CD8-positive, alpha-beta memory T cell (primary cell): ENCODE results near the gene CCSER2. TPM values are rescaled to one million over a fixed set of nuclear protein-coding genes. Genes with fewer than 3 reads are reported as not detected.
"Not testable (repeated sequence)": the region's sequence is repeated elsewhere in the genome, so short reads cannot be mapped to it uniquely, and the experiment has no call there.

Source experiments
- CTCF ChIA-PET: fragments of 350-600 bp; sonication (Branson Sonifier 250); formaldehyde crosslinking; loops from one replicate; lab custom pipeline; 2021; ENCODE audit warnings: antibody characterized with exemption; lab: Charles Lee
- POLR2A ChIA-PET: fragments of 350-600 bp; sonication (Branson Sonifier 250); formaldehyde crosslinking; loops from one replicate; lab custom pipeline; 2021; ENCODE audit warnings: antibody characterized with exemption; lab: Charles Lee
- DNase-seq, 5 donors: peaks; one replicate each; pipeline versions ENCODE4 v3.0.0 to v3.0.0-alpha.2; 2020 to 2022; ENCODE audit warnings: mixed read lengths in 1 of 5
- H3K27ac ChIP-seq: one replicate; pipeline ENCODE4 v1.7.0; 2013; ENCODE audit warnings: low read depth, mild to moderate bottlenecking, low read length, moderate library complexity
- H3K27me3 ChIP-seq: 2 replicates; pipeline ENCODE4 v1.7.0; 2013; ENCODE audit warnings: low read length, mild to moderate bottlenecking; ENCODE audit not compliant: insufficient read depth, poor library complexity, severe bottlenecking
- H3K36me3 ChIP-seq: 2 replicates; pipeline ENCODE4 v1.7.0; 2013; ENCODE audit warnings: mild to moderate bottlenecking, low read length, moderate library complexity; ENCODE audit not compliant: insufficient read depth
- H3K4me1 ChIP-seq: 2 replicates; pipeline ENCODE4 v1.7.0; 2013; ENCODE audit warnings: mild to moderate bottlenecking, low read length, moderate library complexity; ENCODE audit not compliant: insufficient read depth
- H3K4me3 ChIP-seq: 2 replicates; pipeline ENCODE4 v1.7.0; 2013; ENCODE audit warnings: mild to moderate bottlenecking, low read length
- H3K9me3 ChIP-seq: 2 replicates; pipeline ENCODE4 v1.7.0; 2013; ENCODE audit warnings: mild to moderate bottlenecking, low read length
- H3K27ac Mint-ChIP-seq, 8 donors: one replicate each; pipeline ENCODE4 v1.8.0; 2020 to 2021; ENCODE audit warnings: mixed read lengths in 8 of 8, mild to moderate bottlenecking in 6 of 8, inconsistent platforms in 3 of 8, moderate library complexity in 3 of 8
- H3K27me3 Mint-ChIP-seq, 2 donors: one replicate each; pipeline ENCODE4 v1.8.0; 2020 to 2021; ENCODE audit warnings: mixed read lengths in 2 of 2, mild to moderate bottlenecking in 1 of 2, moderate library complexity in 1 of 2
- H3K36me3 Mint-ChIP-seq, 3 donors: one replicate each; pipeline ENCODE4 v1.8.0; 2020 to 2021; ENCODE audit warnings: mixed read lengths in 3 of 3, inconsistent platforms in 1 of 3, mild to moderate bottlenecking in 1 of 3
- H3K4me1 Mint-ChIP-seq, 3 donors: one replicate each; pipeline ENCODE4 v1.8.0; 2020 to 2021; ENCODE audit warnings: mixed read lengths in 3 of 3, inconsistent platforms in 1 of 3, mild to moderate bottlenecking in 1 of 3
- H3K4me3 Mint-ChIP-seq, 7 donors: one replicate each; pipeline ENCODE4 v1.8.0; 2020 to 2021; ENCODE audit warnings: mixed read lengths in 7 of 7, mild to moderate bottlenecking in 6 of 7, moderate library complexity in 4 of 7, inconsistent platforms in 2 of 7
- H3K9me3 Mint-ChIP-seq, 5 donors: one replicate each; pipeline ENCODE4 v1.8.0; 2020 to 2022; ENCODE audit warnings: mixed read lengths in 5 of 5, mild to moderate bottlenecking in 3 of 5, moderate library complexity in 2 of 5, inconsistent platforms in 1 of 5
- polyA plus RNA-seq: library from polyadenylated mRNA; unstranded; fragments of 300-500 nt; fragmentation: Illumina TruSeq; gene quantifications from one replicate; pipeline ENCODE4 v1.2.3, GENCODE V29; 2021
- total RNA-seq, 2 experiments: library from RNA; stranded (reverse); gene quantifications; one replicate each; pipeline ENCODE4 v1.2.3, GENCODE V29; 2021

The CCSER2 gene
- total and polyA plus RNA-seq, 3 experiments from 2014 or later, result 62.6 to 114 (median 74.5) TPM

- POLR2A ChIA-PET, result no interaction called here
- Histone ChIP-seq H3K4me1 (no peaks in the 10 kb centered on the region), H3K27ac (no peak overlapping the region), H3K9me3 (peaks cover 12% of the 10 kb centered on the region), H3K4me3 (no peak overlapping the region), H3K36me3 (peaks cover 5% of the 10 kb centered on the region), H3K27me3 (no peaks in the 10 kb centered on the region)
- Mint-ChIP-seq H3K27ac (peak overlapping the region in 1 of 8 donors; percentile 47), H3K4me1 (peaks cover 66 to 86% (median 81%) of the 10 kb centered on the region in 3 donors), H3K9me3 (peaks cover 24 to 40% (median 32%) of the 10 kb centered on the region in 5 donors), H3K36me3 (peaks cover 56 to 75% (median 67%) of the 10 kb centered on the region in 3 donors), H3K4me3 (no peak overlapping the region), H3K27me3 (no peaks in the 10 kb centered on the region)
- no peak for DNase-seq
- CTCF ChIA-PET, result interaction anchor here (1.5 kb wide), 1 partner anchor 18 kb away, joined by 6 read pairs; no protein-coding TSS in a partner anchor
Observed at GRCh38 chr10:84412482-84412881, 84.1 kb downstream of the CCSER2 start.

- POLR2A ChIA-PET, H3K4me3 ChIP-seq, H3K27ac Mint-ChIP-seq, H3K27me3 Mint-ChIP-seq, H3K27me3 ChIP-seq, DNase-seq, H3K27ac ChIP-seq, H3K4me1 ChIP-seq: not testable (repeated sequence)
- H3K4me3 Mint-ChIP-seq, result peak overlapping the region in 2 of 7 donors; percentile 22 to 37
- peaks cover 62 to 79% (median 72%) of the 10 kb centered on the region in 3 donors for H3K4me1 Mint-ChIP-seq
- H3K9me3 Mint-ChIP-seq, result peaks cover 24 to 40% (median 32%) of the 10 kb centered on the region in 5 donors
- H3K36me3 Mint-ChIP-seq, result peaks cover 58 to 81% (median 63%) of the 10 kb centered on the region in 3 donors
- Histone ChIP-seq H3K9me3 (peaks cover 12% of the 10 kb centered on the region), H3K36me3 (peaks cover 10% of the 10 kb centered on the region)
- CTCF ChIA-PET, result interaction anchor here (0.9 to 1.7 kb wide), 2 partner anchors 16 to 62 kb away, joined by 4 to 6 read pairs; no protein-coding TSS in a partner anchor
Observed at GRCh38 chr10:84414110-84414509, 85.7 kb downstream of the CCSER2 start.

GRCh38 chr10:84415539-84416244, 87.3 kb downstream of the CCSER2 start:
- no peak for DNase-seq
- peaks cover 10% of the 10 kb centered on the region for H3K36me3 ChIP-seq
- no peaks in the 10 kb centered on the region for H3K27me3 Mint-ChIP-seq
- peaks cover 15% of the 10 kb centered on the region for H3K9me3 ChIP-seq
- H3K36me3 Mint-ChIP-seq, result peaks cover 59 to 84% (median 67%) of the 10 kb centered on the region in 3 donors
- H3K4me1 Mint-ChIP-seq, result peaks cover 57 to 73% (median 72%) of the 10 kb centered on the region in 3 donors
- ChIA-PET POLR2A (no interaction called here), CTCF (interaction anchor here (1.6 kb wide), 1 partner anchor 14 kb away, joined by 5 read pairs; no protein-coding TSS in a partner anchor)
- H3K27ac ChIP-seq, result no peak overlapping the region
- peak overlapping the region in 1 of 8 donors; percentile 46 for H3K27ac Mint-ChIP-seq
- H3K4me3 Mint-ChIP-seq, result peak overlapping the region in 1 of 7 donors; percentile 24
- peaks cover 32 to 47% (median 35%) of the 10 kb centered on the region in 5 donors for H3K9me3 Mint-ChIP-seq
- H3K4me3 ChIP-seq, result no peak overlapping the region
- no peaks in the 10 kb centered on the region for H3K27me3 ChIP-seq
- H3K4me1 ChIP-seq, result no peaks in the 10 kb centered on the region

- peaks cover 56 to 73% (median 72%) of the 10 kb centered on the region in 3 donors for H3K4me1 Mint-ChIP-seq
- Histone ChIP-seq H3K27me3 (no peaks in the 10 kb centered on the region), H3K9me3 (peaks cover 20% of the 10 kb centered on the region), H3K4me1 (no peaks in the 10 kb centered on the region), H3K36me3 (peaks cover 10% of the 10 kb centered on the region), H3K4me3 (no peak overlapping the region), H3K27ac (no peak overlapping the region)
- peaks cover 60 to 84% (median 67%) of the 10 kb centered on the region in 3 donors for H3K36me3 Mint-ChIP-seq
- no peak overlapping the region for H3K27ac Mint-ChIP-seq
- ChIA-PET CTCF (interaction anchor here (1.6 kb wide), 1 partner anchor 14 kb away, joined by 5 read pairs; no protein-coding TSS in a partner anchor), POLR2A (no interaction called here)
- no peak for DNase-seq
- H3K9me3 Mint-ChIP-seq, result peaks cover 35 to 44% (median 39%) of the 10 kb centered on the region in 5 donors
- no peaks in the 10 kb centered on the region for H3K27me3 Mint-ChIP-seq
- H3K4me3 Mint-ChIP-seq, result no peak overlapping the region
Observed at GRCh38 chr10:84416245-84416555, 87.8 kb downstream of the CCSER2 start.

GRCh38 chr10:84423719-84424118, 95.3 kb downstream of the CCSER2 start:
- peaks cover 50 to 75% (median 74%) of the 10 kb centered on the region in 3 donors for H3K4me1 Mint-ChIP-seq
- Histone ChIP-seq H3K9me3 (peaks cover 10% of the 10 kb centered on the region), H3K27me3 (no peaks in the 10 kb centered on the region), H3K4me1 (peaks cover 29% of the 10 kb centered on the region), H3K4me3 (no peak overlapping the region), H3K36me3 (no peaks in the 10 kb centered on the region), H3K27ac (no peak overlapping the region)
- no peak for DNase-seq
- H3K36me3 Mint-ChIP-seq, result peaks cover 27 to 73% (median 37%) of the 10 kb centered on the region in 3 donors
- ChIA-PET POLR2A (no interaction called here), CTCF (no interaction called here)
- H3K4me3 Mint-ChIP-seq, result no peak overlapping the region
- peaks cover 6 to 14% (median 13%) of the 10 kb centered on the region in 5 donors for H3K9me3 Mint-ChIP-seq
- peak overlapping the region in 3 of 8 donors; percentile 75 to 94 (median 91) for H3K27ac Mint-ChIP-seq
- no peaks in the 10 kb centered on the region for H3K27me3 Mint-ChIP-seq

GRCh38 chr10:84424731-84425167, 96.4 kb downstream of the CCSER2 start:
- no peak overlapping the region for H3K4me3 ChIP-seq
- Mint-ChIP-seq H3K36me3 (peaks cover 20 to 68% (median 30%) of the 10 kb centered on the region in 3 donors), H3K4me3 (peak overlapping the region in 6 of 7 donors; percentile 25 to 75 (median 40)), H3K9me3 (peaks cover 6 to 11% (median 8%) of the 10 kb centered on the region in 5 donors), H3K27ac (peak overlapping the region; percentile 46 to 94 (median 68)), H3K4me1 (peaks cover 57 to 82% (median 78%) of the 10 kb centered on the region in 3 donors), H3K27me3 (no peaks in the 10 kb centered on the region)
- H3K36me3 ChIP-seq, result no peaks in the 10 kb centered on the region
- CTCF ChIA-PET, result no interaction called here
- no peak overlapping the region for H3K27ac ChIP-seq
- peaks cover 30% of the 10 kb centered on the region for H3K4me1 ChIP-seq
- no peaks in the 10 kb centered on the region for H3K27me3 ChIP-seq
- DNase-seq, result peak in 1 of 5 donors; percentile 19
- H3K9me3 ChIP-seq, result peaks cover 10% of the 10 kb centered on the region
- POLR2A ChIA-PET, result no interaction called here

GRCh38 chr10:84427903-84428650, 99.7 kb downstream of the CCSER2 start:
- no peaks in the 10 kb centered on the region for H3K27me3 Mint-ChIP-seq
- H3K36me3 Mint-ChIP-seq, result peaks cover under 1 to 52% (median 8%) of the 10 kb centered on the region in 3 donors
- H3K4me1 Mint-ChIP-seq, result peaks cover 56 to 76% (median 69%) of the 10 kb centered on the region in 3 donors
- H3K27me3 ChIP-seq, result no peaks in the 10 kb centered on the region
- no peak for DNase-seq
- POLR2A ChIA-PET, result no interaction called here
- H3K4me1 ChIP-seq, result peaks cover 27% of the 10 kb centered on the region
- peak overlapping the region in 4 of 8 donors; percentile 0 to 52 (median 38) for H3K27ac Mint-ChIP-seq
- H3K9me3 Mint-ChIP-seq, result no peaks in the 10 kb centered on the region
- CTCF ChIA-PET, result interaction anchor here (1.0 kb wide), 1 partner anchor 9 kb away, joined by 3 read pairs; no protein-coding TSS in a partner anchor
- H3K36me3 ChIP-seq, result no peaks in the 10 kb centered on the region
- no peak overlapping the region for H3K27ac ChIP-seq
- no peak overlapping the region for H3K4me3 ChIP-seq
- no peak overlapping the region for H3K4me3 Mint-ChIP-seq
- no peaks in the 10 kb centered on the region for H3K9me3 ChIP-seq
